GM12878 (cell line): ENCODE results near the gene PON3. TPM values are rescaled to one million over a fixed set of nuclear protein-coding genes. Genes with fewer than 3 reads are reported as not detected.

Experiments used
- ATAC-seq: fragments of 200-7000 bp; cut with Tn5 transposase; 3 replicates; pipeline ENCODE4 v1.9.1; 2020; ENCODE audit warnings: mild to moderate bottlenecking, moderate library complexity
- BruUV-seq: library from RNA; stranded (reverse); fragments of 400-500 nt; replicated peaks from 2 replicates; lab custom pipeline; 2021; lab: Mats Ljungman, UMichigan
- CTCF ChIA-PET: fragments of 300-600 bp; sonication (Branson Sonifier 250); formaldehyde crosslinking; extraction: SDS; loops from one replicate; lab custom pipeline; 2021; ENCODE audit warnings: inconsistent platforms; lab: Yijun Ruan, JAX
- POLR2A ChIA-PET: fragments of 350-600 bp; formaldehyde crosslinking; extraction: SDS; loops from one replicate; lab custom pipeline; 2021; ENCODE audit warnings: inconsistent platforms; lab: Charles Lee
- RAD21 ChIA-PET: fragments of 300-600 bp; sonication (Branson Sonifier 250); formaldehyde crosslinking; loops from one replicate; lab custom pipeline; 2023; ENCODE audit warnings: antibody characterized with exemption; ENCODE audit not compliant: unreplicated experiment; lab: Charles Lee
- SMC1A ChIA-PET: fragments of 300-600 bp; sonication (Branson Sonifier 250); formaldehyde crosslinking; loops from one replicate; lab custom pipeline; 2023; ENCODE audit not compliant: unreplicated experiment, uncharacterized antibody; lab: Charles Lee
- DNase-seq: peaks from one replicate; pipeline ENCODE4 v3.0.0-alpha.2; 2011; ENCODE audit warnings: low read depth, low spot score
- FAIRE-seq: peaks from 3 replicates; lab custom pipeline; 2011; peaks lifted over from hg19 to GRCh38; lab: Jason Lieb, UNC
- H2AFZ ChIP-seq: 2 replicates; pipeline ENCODE4 v1.6.0; 2011; ENCODE audit warnings: low read depth, low read length, control low read depth; ENCODE audit not compliant: control insufficient read depth
- H3K27ac ChIP-seq: 2 replicates; pipeline ENCODE4 v1.5.1; 2011; ENCODE audit warnings: control low read depth; ENCODE audit not compliant: control insufficient read depth, insufficient read depth
- H3K27me3 ChIP-seq, 2 experiments: replicated peaks in 1 of 2; 2 replicates each; pipeline versions ENCODE4 v1.6.0 to v1.6.1; 2011; ENCODE audit warnings: low read length in 1 of 2; ENCODE audit not compliant: control insufficient read depth in 2 of 2, insufficient read depth in 2 of 2
- H3K36me3 ChIP-seq, 2 experiments: 2 replicates each; pipeline ENCODE4 v1.5.1; 2011; ENCODE audit warnings: low read length in 1 of 2; ENCODE audit not compliant: control insufficient read depth in 2 of 2, insufficient read depth in 2 of 2
- H3K4me1 ChIP-seq: 2 replicates; pipeline ENCODE4 v1.6.1; 2011; ENCODE audit warnings: mild to moderate bottlenecking, low read length, moderate library complexity, mixed read lengths; ENCODE audit not compliant: control insufficient read depth, insufficient read depth
- H3K4me2 ChIP-seq: 2 replicates; pipeline ENCODE4 v1.6.0; 2011; ENCODE audit warnings: control low read depth; ENCODE audit not compliant: control insufficient read depth, insufficient read depth
- H3K4me3 ChIP-seq: fragments of 200-600 bp; sonication (generic); 2 replicates; pipeline ENCODE4 v1.5.1; 2016
- H3K79me2 ChIP-seq: 2 replicates; pipeline ENCODE4 v1.6.0; 2011; ENCODE audit warnings: low read length; ENCODE audit not compliant: control insufficient read depth, insufficient read depth
- H3K9ac ChIP-seq: 2 replicates; pipeline ENCODE4 v1.8.0; 2011; ENCODE audit warnings: low read length, control low read depth, mixed read lengths; ENCODE audit not compliant: control insufficient read depth, insufficient read depth
- H3K9me3 ChIP-seq: replicated peaks from 3 replicates; pipeline ENCODE4 v1.5.1; 2011; ENCODE audit warnings: mild to moderate bottlenecking, low read length; ENCODE audit not compliant: control insufficient read depth, insufficient read depth
- H4K20me1 ChIP-seq: 2 replicates; pipeline ENCODE4 v1.6.0; 2011; ENCODE audit not compliant: control insufficient read depth, insufficient read depth
- BMI1 ChIP-seq: fragments of 450-650 bp; IDR thresholded peaks from 2 replicates; pipeline ENCODE4 v1.6.1; 2016; ENCODE audit warnings: mild to moderate bottlenecking, moderate library complexity, borderline replicate concordance
- CREB1 ChIP-seq: IDR thresholded peaks from 2 replicates; pipeline ENCODE4 v1.6.1; 2012; ENCODE audit warnings: low read depth, mild to moderate bottlenecking, inconsistent platforms
- CUX1 ChIP-seq: IDR thresholded peaks from 2 replicates; pipeline ENCODE4 v1.6.1; 2012; ENCODE audit warnings: improper control_type of control experiment, low read depth, low read length; ENCODE audit not compliant: insufficient replicate concordance
- DPF2 ChIP-seq: fragments of 450-650 bp; IDR thresholded peaks from 2 replicates; pipeline ENCODE4 v1.6.1; 2017; ENCODE audit warnings: mild to moderate bottlenecking
- HDAC2 ChIP-seq: fragments of 200-600 bp; sonication (generic); IDR thresholded peaks from 2 replicates; pipeline ENCODE4 v1.6.1; 2017
- IKZF1 ChIP-seq: fragments of 450-650 bp; conservative IDR thresholded peaks from 2 replicates; pipeline ENCODE4 v1.6.1; 2017; ENCODE audit warnings: antibody characterized with exemption, mild to moderate bottlenecking
- MEF2B ChIP-seq: fragments of 450-650 bp; IDR thresholded peaks from 2 replicates; pipeline ENCODE4 v1.6.1; 2018; ENCODE audit warnings: mild to moderate bottlenecking, moderate library complexity; ENCODE audit not compliant: partially characterized antibody, poor library complexity, severe bottlenecking
- NFIC ChIP-seq: IDR thresholded peaks from 2 replicates; pipeline ENCODE4 v1.6.1; 2012; ENCODE audit warnings: low read depth, mild to moderate bottlenecking, inconsistent platforms, low read length, moderate library complexity
- NR2F1 ChIP-seq: fragments of 450-650 bp; conservative IDR thresholded peaks from 2 replicates; pipeline ENCODE4 v1.6.1; 2017; ENCODE audit warnings: mild to moderate bottlenecking
- POLR2AphosphoS5 ChIP-seq: IDR thresholded peaks from 2 replicates; pipeline ENCODE4 v1.6.1; 2011; ENCODE audit warnings: mild to moderate bottlenecking, low read length, inconsistent platforms
- RELB ChIP-seq: fragments of 450-650 bp; IDR thresholded peaks from 2 replicates; pipeline ENCODE4 v1.6.1; 2017; ENCODE audit warnings: low read depth, mild to moderate bottlenecking, moderate library complexity
- SKIL ChIP-seq: fragments of 450-650 bp; IDR thresholded peaks from 2 replicates; pipeline ENCODE4 v1.6.1; 2017; ENCODE audit warnings: mild to moderate bottlenecking, low read depth, inconsistent platforms; ENCODE audit not compliant: poor library complexity, severe bottlenecking
- ZBTB33 ChIP-seq: fragments of 450-650 bp; IDR thresholded peaks from 2 replicates; pipeline ENCODE4 v1.6.1; 2017; ENCODE audit warnings: mild to moderate bottlenecking
- ZNF207 ChIP-seq: fragments of 450-650 bp; IDR thresholded peaks from 2 replicates; pipeline ENCODE4 v1.6.1; 2014; ENCODE audit warnings: antibody characterized with exemption, mild to moderate bottlenecking, borderline replicate concordance
- WGBS: methylation state at CpG from one replicate; pipeline ENCODE4 v1.1.6; 2016; ENCODE audit warnings: low lambda C conversion rate; ENCODE audit not compliant: insufficient replicate concordance, insufficient coverage; ENCODE audit errors: missing lambda C conversion rate; 5-methylcytosine and 5-hydroxymethylcytosine counted together
- in situ Hi-C: fragments of 300-500 bp; cut with MboI; formaldehyde crosslinking; loops from 9 replicates; pipeline ENCODE4 v1.14.3; 2018; ENCODE audit warnings: mixed read lengths
- intact Hi-C: fragments of 100-400 bp; cut with micrococcal nuclease; formaldehyde crosslinking; loops from one replicate; pipeline ENCODE4 v1.14.2; 2022; ENCODE audit not compliant: unreplicated experiment
- polyA plus RNA-seq, 11 experiments: library from polyadenylated mRNA; depleted of rRNA in 4 of 11; unstranded in 6 of 11; stranded (reverse) in 5 of 11; fragments of >200 nt; fragmentation: Nextera tagmentation in 4 of 11; fragmentation: Illumina TruSeq in 1 of 11; extraction: Ambion mirVana in 4 of 11; extraction: Trizol in 1 of 11; gene quantifications; 1 replicate in 1 of 11; 2 replicates in 10 of 11; pipeline versions ENCODE4 v1.2.1 to v1.2.3, GENCODE V29; 2011 to 2016; ENCODE audit warnings: inconsistent platforms in 2 of 11, missing spikeins in 2 of 11, low read depth in 1 of 11
- total RNA-seq, 4 experiments: library from RNA; depleted of rRNA in 3 of 4; stranded (reverse); fragments of >200 nt in 3 of 4; fragmentation: Illumina TruSeq in 1 of 4; extraction: Trizol in 1 of 4; gene quantifications; 2 replicates each; pipeline versions ENCODE4 v1.2.1 to v1.2.3, GENCODE V29; 2013 to 2021

PON3 gene
- total and polyA plus RNA-seq, 10 of the 15 experiments (the other 5 are each of a cell fraction or from before 2014, with no cell fraction given), result 0.45 to 2.0 (median 0.91) TPM

GRCh38 chr7:95412075-95412474 lies 15.9 kb upstream of the PON3 start:
- Histone ChIP-seq H3K4me1 (no peaks in the 10 kb centered on the region), H3K27ac (no peak overlapping the region), H2AFZ (no peak overlapping the region), H3K9ac (no peak overlapping the region), H3K79me2 (no peaks in the 10 kb centered on the region), H3K4me2 (no peak overlapping the region), H3K4me3 (no peak overlapping the region), H3K36me3 (no peaks in the 10 kb centered on the region; a peak in 1 of 4 replicates), H3K9me3 (no peaks in the 10 kb centered on the region), H3K27me3 (no peaks in the 10 kb centered on the region), H4K20me1 (no peaks in the 10 kb centered on the region)
- intact Hi-C loops (no loop called here), in situ Hi-C loops (no loop called here)
- BruUV-seq, result no TSS peak
- WGBS, result 55% methylated on average over 4 of the region's 4 CpGs
- DNase-seq, result no peak
- no peak for ATAC-seq
- RAD21 ChIA-PET, result interaction anchor here (1.0 to 1.2 kb wide), 2 partner anchors 9 to 20 kb away, joined by 3 read pairs; no protein-coding TSS in a partner anchor
- SMC1A ChIA-PET, result interaction anchor here (0.7 to 2.4 kb wide), 4 partner anchors 11 to 67 kb away, joined by 3 to 12 read pairs (median 6); no protein-coding TSS in a partner anchor
- POLR2A ChIA-PET, result interaction anchor here (1.5 to 1.6 kb wide), 2 partner anchors 9 to 23 kb away, joined by 3 to 5 read pairs; partner anchors contain the start of gene PON2
- CTCF ChIA-PET, result interaction anchor here (1.7 kb wide), 1 partner anchor 165 kb away, joined by 5 read pairs; no protein-coding TSS in a partner anchor
- FAIRE-seq, result no peak
- TF ChIP-seq NFIC (no peak), ZBTB33 (no peak), IKZF1 (no peak), POLR2AphosphoS5 (no peak), ZNF207 (no peak), NR2F1 (no peak), MEF2B (no peak), CREB1 (no peak), DPF2 (no peak), BMI1 (no peak), SKIL (no peak), CUX1 (no peak), RELB (no peak), HDAC2 (no peak)
